GM21737 (cell line): Measurements from ENCODE around the gene CRIM1.
"Not testable (repeated sequence)": the region's sequence is repeated elsewhere in the genome, so short reads cannot be mapped to it uniquely, and the experiment has no call there.

Experiments used
- ATAC-seq: cut with Tn5 transposase; IDR thresholded peaks from one replicate; pipeline ENCODE4 v1.9.1; 2021; ENCODE audit warnings: mild to moderate bottlenecking, moderate library complexity; ENCODE audit not compliant: unreplicated experiment

CRIM1 gene, protein sequence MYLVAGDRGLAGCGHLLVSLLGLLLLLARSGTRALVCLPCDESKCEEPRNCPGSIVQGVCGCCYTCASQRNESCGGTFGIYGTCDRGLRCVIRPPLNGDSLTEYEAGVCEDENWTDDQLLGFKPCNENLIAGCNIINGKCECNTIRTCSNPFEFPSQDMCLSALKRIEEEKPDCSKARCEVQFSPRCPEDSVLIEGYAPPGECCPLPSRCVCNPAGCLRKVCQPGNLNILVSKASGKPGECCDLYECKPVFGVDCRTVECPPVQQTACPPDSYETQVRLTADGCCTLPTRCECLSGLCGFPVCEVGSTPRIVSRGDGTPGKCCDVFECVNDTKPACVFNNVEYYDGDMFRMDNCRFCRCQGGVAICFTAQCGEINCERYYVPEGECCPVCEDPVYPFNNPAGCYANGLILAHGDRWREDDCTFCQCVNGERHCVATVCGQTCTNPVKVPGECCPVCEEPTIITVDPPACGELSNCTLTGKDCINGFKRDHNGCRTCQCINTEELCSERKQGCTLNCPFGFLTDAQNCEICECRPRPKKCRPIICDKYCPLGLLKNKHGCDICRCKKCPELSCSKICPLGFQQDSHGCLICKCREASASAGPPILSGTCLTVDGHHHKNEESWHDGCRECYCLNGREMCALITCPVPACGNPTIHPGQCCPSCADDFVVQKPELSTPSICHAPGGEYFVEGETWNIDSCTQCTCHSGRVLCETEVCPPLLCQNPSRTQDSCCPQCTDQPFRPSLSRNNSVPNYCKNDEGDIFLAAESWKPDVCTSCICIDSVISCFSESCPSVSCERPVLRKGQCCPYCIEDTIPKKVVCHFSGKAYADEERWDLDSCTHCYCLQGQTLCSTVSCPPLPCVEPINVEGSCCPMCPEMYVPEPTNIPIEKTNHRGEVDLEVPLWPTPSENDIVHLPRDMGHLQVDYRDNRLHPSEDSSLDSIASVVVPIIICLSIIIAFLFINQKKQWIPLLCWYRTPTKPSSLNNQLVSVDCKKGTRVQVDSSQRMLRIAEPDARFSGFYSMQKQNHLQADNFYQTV

DNA sequence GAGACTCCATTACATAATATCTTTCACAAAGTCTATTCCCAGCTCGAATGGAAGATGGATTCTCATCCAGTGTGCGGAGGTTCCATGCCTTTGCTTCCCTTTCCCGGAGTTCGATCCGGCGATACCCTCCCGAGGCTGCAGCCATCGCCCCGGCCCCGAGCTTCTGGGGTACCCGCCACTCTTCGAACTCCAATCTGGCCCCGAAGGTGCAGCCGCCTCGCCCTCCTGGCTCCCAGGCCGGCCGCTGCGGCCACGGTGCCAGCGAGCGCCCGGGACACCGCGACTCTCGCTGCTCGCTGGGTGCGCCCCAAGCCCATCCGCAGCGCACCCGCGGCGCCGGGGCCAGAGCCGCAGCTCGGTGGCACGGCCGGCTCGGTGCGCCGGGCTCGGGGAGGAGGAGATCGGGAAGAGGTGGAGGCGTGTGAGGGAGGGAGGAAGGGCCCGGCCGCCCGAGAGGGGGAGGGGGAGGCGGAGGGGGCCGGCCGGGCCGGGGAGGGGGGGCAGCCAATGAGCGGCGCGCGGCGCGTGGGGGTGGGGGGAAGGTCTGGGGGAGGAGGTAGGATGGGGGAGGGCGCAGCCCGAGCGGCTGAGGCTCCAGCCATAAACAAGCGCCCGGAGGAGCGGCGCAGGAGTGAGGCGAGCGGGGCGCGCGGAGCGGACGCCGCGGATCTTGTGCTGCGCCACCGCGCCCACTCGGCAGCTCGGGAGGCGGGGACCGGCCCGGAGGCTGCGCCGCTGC lies at the start of gene CRIM1:
Gene CRIM1 (plus strand): TSS at position 628 of the 739 bp plus-strand sequence. CDS start 515 bp downstream, outside the sequence.
- peak; percentile 45 for ATAC-seq

DNA sequence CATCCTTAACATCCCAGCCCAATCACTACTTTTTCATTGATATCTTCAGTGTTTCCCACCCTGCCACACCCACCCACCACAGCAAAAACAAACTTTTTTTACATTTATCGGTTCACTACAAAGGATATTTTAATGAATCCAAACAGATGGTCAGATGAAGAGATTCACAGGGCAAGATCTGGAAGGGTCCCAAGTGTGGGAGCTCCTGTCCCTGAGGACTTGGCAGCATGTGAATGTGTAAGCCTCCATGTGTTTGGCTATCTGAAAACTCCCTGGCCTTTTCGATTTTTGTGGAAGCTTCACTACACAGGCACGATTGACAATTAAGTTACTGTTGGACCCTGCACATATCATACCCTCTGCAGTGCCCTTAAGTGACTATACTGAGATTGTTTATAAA lies 48.1 kb upstream of the CRIM1 start:
- no peak for ATAC-seq

DNA sequence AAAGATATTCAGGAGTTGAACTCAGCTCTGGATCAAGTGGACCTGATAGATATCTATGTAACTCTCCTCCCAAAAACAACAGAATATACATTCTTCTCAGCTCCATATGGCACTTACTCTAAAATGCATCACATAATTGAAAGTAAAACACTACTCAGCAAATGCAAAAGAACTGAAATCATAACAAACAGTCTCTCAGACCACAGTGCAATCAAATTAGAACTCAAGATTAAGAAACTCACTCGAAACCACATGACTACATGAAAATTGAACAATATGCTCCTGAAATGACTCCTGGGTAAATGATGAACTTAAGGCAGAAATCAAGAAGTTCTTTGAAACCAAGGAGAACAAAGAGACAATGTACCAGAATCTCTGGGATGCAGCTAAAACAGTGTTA lies 45.1 kb upstream of the CRIM1 start:
- not testable (repeated sequence) for ATAC-seq

DNA sequence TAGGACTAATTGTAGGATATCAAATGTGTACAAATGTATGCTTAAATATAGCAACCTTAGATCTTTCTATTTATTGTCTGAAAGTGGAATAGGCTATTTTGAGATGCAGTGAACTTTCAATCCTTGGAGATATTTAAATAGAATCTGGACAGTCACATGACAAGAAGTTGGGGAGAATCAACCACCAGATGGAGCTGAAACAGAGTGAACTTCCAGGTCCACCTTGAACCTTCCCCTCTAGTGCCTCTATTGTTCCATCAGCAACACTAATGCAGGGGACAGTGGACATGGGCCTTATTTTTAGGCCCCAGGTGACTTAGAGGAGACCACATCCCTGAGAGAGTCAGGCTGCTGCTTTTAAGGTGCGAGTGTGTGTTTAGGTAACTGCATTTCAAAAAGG lies 37.0 kb upstream of the CRIM1 start:
- no peak for ATAC-seq

DNA sequence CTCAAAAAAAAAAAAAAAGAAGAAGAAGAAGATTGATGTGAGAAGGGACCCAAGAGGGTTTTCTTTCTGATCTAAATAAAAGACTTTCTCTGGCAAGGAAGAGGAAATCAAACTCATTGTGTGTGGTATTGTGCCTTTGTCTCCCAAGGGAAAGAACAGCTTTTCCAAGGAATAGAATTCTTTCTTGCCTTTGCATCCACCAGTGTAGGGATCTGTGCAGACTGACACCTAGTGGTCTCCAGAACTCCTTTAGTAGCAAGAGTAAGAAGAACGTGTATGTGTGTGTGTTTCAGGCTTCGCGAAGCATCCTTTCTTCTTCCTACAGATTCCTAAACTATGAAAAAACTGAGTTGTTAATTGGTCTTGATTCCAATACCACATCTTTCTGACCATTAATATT lies 33.5 kb upstream of the CRIM1 start:
- ATAC-seq = no peak

DNA sequence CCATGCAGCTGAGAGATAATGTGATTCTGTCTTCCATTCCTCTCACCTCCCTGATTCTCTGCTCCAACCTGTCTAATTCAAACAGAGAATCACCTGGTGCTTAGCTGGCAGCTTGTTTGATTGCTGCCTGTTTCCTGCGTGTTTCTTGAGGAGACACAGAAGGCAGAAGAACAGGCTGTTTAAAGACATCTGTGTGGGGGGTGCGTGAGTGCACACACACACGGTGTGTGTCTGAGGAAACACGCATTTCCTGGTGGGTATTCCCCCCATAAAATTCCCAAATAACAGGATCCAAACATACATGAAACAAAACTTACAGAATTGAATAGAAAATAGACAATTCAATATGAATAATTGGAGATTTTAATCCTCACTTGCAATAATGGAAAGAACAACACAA lies 29.3 kb upstream of the CRIM1 start:
- ATAC-seq = no peak

DNA sequence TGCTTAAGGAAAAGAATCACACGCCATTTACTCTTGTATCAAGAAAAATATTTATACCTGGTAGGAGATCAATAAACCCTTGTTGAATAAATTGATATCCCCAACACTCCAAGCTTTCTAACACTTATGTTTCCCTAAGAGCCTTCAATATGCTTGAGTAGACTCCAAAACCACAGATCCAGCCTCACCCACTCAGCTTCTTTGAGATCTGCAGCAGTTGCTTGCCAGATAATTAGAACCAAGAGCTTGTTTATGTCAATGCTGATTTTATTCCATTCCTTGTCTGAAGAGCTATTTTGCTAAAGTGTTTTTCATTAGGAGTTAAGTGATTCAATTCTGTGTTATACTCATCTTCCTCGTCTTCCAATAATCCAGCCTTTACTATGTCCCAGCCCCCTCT lies 26.3 kb upstream of the CRIM1 start:
- ATAC-seq = no peak

DNA sequence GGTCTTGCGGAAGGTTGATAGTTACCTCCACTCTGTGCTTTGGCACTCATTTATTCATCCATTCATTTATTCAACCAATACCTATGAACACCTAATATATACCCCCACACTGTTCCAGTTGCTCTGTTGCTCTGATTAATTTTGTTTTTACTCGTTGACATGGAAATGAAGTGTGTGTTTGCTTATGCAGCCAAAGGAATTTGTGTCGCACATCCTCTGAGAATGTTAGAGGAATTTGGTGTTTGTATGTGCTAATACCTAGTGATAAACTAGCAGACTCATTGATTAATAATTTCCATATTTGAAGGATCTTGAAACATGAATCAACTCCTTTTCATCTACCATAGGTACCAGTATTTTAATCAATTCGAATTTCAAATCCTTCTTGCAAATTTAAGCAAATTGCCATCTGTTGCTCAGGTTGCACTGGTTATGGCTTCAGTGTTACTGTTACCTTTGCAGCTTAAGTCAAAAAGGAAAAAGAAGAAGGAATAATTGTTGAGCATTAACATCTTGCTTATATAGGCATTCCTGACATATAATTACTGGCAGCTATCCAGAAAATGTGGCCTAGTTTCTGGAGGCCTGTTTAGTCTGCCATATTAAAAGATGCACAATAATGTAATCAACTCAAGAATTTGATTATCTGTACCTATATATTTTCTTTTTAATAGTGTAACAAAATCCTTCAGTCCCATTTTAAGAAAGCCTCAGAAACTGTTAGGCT lies 25.7 kb upstream of the CRIM1 start:
- ATAC-seq = no peak

DNA sequence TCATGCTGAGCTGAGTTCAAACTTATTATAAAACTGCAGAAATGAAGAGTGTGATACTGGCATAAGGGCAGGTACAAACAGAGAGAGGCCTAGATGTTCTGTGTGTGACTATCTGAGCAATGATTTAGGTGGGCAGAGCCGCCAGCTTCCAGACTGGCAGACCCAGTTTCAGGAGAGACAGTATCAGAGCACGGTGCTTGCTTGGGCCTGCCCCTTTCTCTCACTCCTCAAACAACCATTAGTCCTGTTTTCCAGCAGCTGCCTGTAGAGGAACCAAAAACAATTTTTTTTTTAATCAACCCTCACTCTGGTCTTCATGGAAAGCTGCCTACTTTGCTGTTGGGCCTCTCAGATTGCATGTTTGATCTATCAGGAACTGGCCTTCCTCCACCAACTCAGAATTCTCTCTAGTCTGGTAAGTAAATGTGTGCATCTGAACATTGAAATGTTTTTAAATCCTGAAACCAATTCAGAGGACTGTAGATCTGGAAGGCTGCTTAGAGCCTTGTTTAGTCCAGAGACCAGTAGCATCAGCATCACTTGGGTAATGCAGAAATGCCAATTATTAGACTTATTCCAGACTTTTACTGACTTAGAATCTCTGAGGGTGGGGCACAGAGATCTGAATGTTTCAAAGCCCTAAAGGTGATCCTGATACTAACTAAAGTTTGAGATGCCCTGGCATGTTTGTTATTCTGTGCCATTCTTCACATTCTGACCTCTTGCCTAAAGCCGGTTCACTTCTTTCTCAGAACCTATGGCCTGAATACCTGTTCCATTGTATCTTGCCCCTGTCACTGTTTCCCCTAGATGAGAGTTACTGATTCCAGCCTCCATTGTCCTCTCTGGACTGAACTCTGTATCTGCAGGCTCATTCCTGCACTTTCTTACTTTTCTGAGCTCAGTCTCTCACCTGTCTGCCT lies 24.8 kb upstream of the CRIM1 start:
- ATAC-seq = no peak

DNA sequence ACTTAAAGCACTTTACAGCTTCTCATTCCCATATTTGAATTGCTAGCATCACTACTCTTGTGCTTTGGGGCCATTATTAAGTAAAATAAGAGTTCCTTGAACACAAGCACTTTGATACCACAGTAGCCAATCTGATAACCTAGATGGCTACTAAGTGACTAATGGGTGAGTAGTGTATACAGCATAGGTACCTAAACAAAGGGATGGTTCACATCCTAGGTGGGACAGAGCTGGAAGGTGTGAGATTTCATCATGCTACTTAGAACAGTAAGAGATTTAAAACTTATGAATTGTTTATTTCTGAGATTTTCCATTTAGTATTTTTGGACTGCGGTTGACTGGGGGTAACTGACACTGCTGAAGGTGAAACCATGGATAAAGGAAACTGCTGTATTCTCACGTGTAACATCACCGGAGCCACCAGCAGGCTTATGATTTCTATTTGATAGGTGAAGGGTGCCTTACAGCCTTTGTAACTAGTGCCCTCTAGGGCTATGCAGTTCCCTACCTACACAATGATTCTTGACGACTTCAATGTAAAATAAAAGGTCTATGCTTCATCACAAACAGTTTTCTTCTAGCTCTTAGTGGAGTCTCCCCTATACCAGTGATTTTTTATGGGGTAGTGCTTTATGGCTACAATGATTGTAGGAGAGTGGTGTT lies 22.1 kb upstream of the CRIM1 start:
- no peak for ATAC-seq

DNA sequence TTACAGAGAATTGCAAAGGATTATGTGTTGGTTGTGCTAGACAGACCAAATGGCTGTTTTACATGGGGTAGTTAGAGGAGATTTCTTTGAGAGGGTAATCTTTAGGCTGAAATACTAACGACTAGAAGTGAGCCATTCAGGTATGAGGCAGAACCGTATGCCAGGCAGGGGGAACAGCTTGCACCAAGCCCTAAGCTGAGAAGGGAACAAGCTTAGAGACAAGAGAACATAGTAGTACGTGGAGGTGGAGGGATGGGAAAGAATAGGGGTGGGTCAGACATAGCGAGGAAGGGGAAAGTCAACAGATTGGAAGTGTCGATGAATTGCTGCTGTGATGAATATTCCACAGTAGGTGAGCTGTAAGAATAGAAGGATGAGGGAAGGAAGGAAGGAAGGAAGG lies 20.0 kb upstream of the CRIM1 start:
- no peak for ATAC-seq

DNA sequence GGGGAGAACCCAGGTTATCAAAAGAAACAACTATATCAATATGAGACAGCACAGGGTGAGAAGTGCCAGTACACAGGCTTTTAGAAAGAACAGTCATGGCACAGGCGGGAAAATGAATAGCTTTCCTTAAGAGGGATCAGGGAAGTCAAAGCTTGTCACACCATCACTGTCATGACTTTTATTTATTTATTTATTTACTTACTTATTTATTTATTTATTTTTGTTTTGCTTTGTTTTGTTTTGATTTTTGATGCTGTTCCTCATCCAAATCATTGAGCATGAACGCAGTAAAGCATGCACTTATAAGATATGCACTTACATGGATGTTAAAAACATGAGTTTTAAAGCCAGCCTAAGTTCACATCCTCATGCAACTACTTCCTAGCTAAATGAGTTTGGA lies 19.3 kb upstream of the CRIM1 start:
- no peak for ATAC-seq

DNA sequence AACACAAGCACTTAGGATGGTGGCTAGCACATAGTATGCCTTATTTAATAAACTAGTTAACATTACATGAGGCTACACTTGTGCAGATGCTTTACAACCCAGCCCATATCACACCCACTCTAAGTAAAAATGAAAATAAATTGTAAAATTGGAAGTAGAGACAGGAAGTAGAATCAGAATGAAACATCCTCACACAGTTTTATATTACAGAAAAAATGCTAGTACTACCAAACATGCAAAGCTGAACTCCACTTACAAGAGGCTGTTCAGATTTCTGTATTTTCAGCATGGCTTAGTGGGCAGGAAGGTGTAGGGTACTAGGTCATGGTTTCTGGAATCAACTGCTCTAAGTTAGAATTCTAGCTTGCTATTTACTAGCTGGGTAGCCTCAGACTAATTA lies 18.2 kb upstream of the CRIM1 start:
- ATAC-seq = no peak

DNA sequence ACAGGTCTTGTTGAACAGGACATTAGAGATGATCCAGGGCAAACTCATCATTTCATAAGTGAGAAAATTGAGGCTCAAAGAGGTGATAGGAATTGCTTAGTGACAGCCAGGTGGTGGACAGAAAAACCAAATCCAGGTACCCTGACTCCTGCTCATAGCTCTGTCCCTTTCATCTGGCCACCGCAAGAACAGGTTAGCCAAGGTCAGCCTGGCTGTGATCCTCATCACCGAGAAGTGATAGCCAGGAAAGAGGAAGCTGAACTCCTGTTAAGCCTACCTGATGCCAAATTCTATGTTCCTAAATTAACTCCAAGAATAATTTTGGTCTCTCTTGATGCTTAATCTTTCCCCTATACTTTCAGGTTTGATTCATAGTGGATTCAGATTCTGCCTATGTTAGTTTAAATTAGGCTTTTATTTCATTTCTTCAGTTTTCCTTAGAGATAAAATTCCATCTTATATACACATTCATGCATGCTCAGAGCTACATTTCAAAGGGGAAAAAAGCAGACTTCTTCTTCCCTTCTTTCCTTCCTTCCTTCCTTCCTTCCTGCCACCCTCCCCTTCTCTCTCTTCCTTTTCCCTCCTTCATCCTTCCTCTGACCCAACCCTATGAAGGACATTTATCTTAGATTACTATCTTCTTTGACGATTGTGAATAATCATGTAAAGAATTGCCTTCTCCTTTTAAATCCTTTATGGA lies 17.3 kb upstream of the CRIM1 start:
- ATAC-seq = no peak

DNA sequence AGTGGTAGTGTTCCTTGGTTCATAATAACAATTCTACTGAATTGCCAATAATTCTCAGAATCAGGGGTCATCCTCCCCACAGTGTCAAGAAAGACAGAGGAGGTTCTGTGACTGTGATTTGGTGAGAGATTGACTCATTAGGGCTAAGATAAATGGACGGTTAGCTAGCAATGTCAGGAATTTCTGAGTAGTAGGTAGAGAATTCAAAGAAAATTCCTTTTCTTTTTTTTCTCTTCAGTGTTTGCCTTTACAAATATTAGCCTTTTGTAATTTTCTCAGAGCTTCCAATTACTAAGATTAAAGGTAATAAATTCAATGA lies 16.8 kb upstream of the CRIM1 start:
- no peak for ATAC-seq

DNA sequence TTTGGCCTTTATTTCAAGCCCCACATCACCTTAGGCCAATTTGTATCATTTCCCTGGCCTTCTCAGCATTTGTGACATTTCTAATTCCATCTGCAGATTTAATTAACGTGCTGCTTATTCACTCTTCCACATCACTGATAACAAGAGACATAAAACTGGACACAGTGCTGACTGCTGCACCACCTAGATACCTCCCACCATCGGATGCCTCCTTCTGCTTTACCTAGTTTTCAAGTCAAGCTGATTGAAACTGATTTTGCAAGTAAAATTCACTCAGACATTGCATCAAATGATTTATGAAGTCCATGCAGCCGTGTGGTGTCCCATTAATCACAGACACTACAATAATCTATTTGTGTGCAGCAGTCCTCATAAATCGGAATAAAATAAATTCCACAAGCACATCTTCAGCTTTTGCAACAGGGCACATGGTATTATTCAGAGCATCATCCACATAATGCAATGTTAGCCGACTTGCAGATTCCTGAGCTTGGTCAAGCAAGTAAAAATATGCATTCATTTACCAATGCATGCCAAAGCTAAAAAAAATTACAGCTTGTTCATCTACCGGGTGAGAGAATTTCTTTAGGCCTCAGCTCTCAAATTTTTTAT lies 15.9 kb upstream of the CRIM1 start:
- ATAC-seq = no peak

DNA sequence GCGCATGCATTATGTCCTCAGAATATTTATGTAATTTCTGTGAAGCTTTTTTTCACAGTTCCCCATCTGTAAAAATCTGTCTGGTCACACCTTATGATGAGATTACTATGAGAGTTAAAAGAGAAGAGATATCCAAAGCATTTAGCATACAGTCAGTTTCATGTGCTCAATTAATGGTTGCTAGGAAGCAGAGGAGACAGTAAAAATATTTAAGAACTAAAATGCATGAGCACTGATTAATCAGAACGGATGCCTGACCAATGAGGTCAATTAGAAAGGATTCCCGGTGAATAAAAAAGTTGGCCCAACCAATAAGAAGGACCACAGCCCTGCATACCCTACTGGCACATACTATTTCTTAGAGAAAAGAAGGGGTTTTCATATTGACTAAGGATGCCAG lies 12.0 kb upstream of the CRIM1 start:
- ATAC-seq = no peak

DNA sequence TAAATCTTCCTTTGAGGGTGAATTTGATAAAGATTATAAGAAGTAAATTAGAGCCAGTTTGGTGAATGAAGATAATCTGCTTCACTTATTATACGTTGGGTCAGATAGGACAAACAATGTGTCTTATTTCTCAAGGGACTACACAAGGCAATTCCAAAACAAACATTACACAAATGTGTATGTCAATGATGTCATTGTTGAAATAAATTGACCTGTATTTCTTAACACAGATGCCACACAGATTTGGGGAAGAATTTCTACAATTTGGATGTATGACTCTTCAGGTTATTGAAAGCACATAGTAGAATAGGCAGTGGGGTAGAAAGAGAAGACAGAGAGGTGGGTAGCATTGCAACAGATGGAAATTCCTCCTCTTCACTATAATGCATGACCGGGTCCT lies 6.9 kb upstream of the CRIM1 start:
- ATAC-seq = no peak
